ENCODE results near the gene RPL12.

DNA sequence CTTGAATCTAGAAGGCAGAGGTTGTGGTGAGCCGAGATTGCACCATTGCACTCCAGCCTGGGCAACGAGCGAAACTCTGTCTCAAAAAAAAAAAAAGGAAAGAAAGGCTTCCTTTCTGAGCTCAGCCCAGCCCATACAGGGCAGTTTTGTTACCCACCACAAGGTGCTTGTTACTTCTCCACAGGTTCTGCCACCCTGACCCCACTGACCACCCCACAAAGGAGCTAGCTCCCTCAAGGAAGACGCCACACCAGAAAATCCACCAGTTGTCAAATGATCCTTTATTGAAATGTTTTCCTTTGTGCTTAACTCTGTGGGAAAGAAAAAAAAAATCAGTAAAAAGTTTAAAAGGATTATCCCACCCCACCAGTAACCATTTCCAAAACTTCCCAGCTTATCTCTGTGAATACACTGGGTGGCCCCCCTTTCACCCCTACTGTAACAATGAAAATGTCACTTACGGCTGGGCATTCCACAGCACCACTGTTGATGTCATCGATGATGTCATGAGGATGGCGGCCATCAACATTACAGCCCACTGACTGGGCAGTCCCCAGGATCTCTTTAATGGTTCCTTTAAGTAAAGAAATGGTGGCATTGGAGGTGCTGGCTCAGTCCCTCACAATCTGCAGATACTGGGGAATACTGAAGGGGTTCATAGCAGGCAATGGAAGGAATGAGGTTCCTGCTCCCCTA, 3.6 kb downstream of the RPL12 start:
- TF ChIP-seq, protein P1, sequence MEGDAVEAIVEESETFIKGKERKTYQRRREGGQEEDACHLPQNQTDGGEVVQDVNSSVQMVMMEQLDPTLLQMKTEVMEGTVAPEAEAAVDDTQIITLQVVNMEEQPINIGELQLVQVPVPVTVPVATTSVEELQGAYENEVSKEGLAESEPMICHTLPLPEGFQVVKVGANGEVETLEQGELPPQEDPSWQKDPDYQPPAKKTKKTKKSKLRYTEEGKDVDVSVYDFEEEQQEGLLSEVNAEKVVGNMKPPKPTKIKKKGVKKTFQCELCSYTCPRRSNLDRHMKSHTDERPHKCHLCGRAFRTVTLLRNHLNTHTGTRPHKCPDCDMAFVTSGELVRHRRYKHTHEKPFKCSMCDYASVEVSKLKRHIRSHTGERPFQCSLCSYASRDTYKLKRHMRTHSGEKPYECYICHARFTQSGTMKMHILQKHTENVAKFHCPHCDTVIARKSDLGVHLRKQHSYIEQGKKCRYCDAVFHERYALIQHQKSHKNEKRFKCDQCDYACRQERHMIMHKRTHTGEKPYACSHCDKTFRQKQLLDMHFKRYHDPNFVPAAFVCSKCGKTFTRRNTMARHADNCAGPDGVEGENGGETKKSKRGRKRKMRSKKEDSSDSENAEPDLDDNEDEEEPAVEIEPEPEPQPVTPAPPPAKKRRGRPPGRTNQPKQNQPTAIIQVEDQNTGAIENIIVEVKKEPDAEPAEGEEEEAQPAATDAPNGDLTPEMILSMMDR (conservative IDR thresholded peaks at IDR 0.05; ENCODE audit: low read depth, low read length), result no peak
- no peak for TF ChIP-seq EZH2 (IDR thresholded peaks at IDR 0.05; ENCODE audit: borderline replicate concordance, low read depth, low read length, poor library complexity, severe bottlenecking)

All from A673 (cell line).